Mucosa of rectum (tissue), 2 donors: Measurements from ENCODE around the gene TRNP1.

Experiments
- H3K27ac ChIP-seq, 2 donors: one replicate each; pipeline ENCODE4 v1.7.0; 2013; ENCODE audit warnings: inconsistent platforms in 2 of 2, low read depth in 2 of 2, low read length in 2 of 2
- H3K27me3 ChIP-seq, 2 donors: one replicate each; pipeline ENCODE4 v1.7.0; 2013; ENCODE audit warnings: low read length in 2 of 2; ENCODE audit not compliant: control insufficient read depth in 2 of 2, insufficient read depth in 2 of 2
- H3K36me3 ChIP-seq, 2 donors: one replicate each; pipeline ENCODE4 v1.7.0; 2013; ENCODE audit warnings: low read length in 2 of 2; ENCODE audit not compliant: control insufficient read depth in 2 of 2, insufficient read depth in 2 of 2
- H3K4me1 ChIP-seq, 2 donors: one replicate each; pipeline ENCODE4 v1.7.0; 2013; ENCODE audit warnings: low read length in 2 of 2, mild to moderate bottlenecking in 1 of 2; ENCODE audit not compliant: control insufficient read depth in 2 of 2, insufficient read depth in 2 of 2
- H3K4me3 ChIP-seq, 2 donors: one replicate each; pipeline ENCODE4 v1.7.0; 2013; ENCODE audit warnings: low read length in 2 of 2
- H3K9ac ChIP-seq, 2 donors: one replicate each; pipeline ENCODE4 v1.7.0; 2013; ENCODE audit warnings: low read length in 2 of 2, low read depth in 1 of 2, mild to moderate bottlenecking in 1 of 2
- H3K9me3 ChIP-seq, 2 donors: one replicate each; pipeline ENCODE4 v1.7.0; 2013; ENCODE audit warnings: low read length in 2 of 2; ENCODE audit not compliant: control insufficient read depth in 2 of 2
- donor health status: healthy.
- donor health status: Normal muscosa, but diverticular disease.

TRNP1 gene

GRCh38 chr1:27037518-27037917, 44.0 kb downstream of the TRNP1 start:
- Histone ChIP-seq H3K27ac (no peak overlapping the region), H3K4me3 (no peak overlapping the region), H3K9ac (no peak overlapping the region)

DNA sequence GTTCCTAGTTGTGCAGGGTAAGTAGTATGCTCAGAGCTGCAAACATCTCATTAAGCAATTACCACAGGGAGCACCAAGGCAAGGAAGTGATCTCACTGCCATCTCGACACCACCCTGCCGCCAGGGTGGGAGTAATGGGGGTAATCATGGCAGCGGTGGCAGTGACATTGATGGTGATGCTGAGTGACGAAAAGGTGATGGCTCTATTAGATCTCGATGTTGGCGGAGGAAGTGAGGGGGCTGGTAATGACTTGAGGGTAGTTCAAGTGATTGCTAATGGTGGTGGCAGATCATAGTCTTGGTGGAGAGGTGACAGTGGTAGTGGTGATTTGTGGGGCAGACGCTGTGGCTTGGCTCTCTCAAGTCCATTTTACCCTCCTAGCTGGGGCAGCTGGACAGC, 44.5 kb downstream of the TRNP1 start:
- no peak overlapping the region for H3K27ac ChIP-seq
- no peaks in the 10 kb centered on the region for H3K9me3 ChIP-seq
- H3K9ac ChIP-seq, result no peak overlapping the region
- no peak overlapping the region for H3K4me3 ChIP-seq
- peaks cover 5 to 15% of the 10 kb centered on the region in 2 donors for H3K4me1 ChIP-seq
- H3K27me3 ChIP-seq, result no peaks in the 10 kb centered on the region
- H3K36me3 ChIP-seq, result no peaks in the 10 kb centered on the region

More at GRCh38 chr1:27037518-27037917, 44.0 kb downstream of the TRNP1 start:
- Histone ChIP-seq H3K9me3 (no peaks in the 10 kb centered on the region), H3K36me3 (no peaks in the 10 kb centered on the region), H3K4me1 (peaks cover 5 to 15% of the 10 kb centered on the region in 2 donors), H3K27me3 (no peaks in the 10 kb centered on the region)

- no peak overlapping the region for H3K4me3 ChIP-seq
- peaks cover 0 to 9% of the 10 kb centered on the region in 2 donors for H3K4me1 ChIP-seq
- no peaks in the 10 kb centered on the region for H3K36me3 ChIP-seq
- H3K9ac ChIP-seq, result no peak overlapping the region
- no peaks in the 10 kb centered on the region for H3K27me3 ChIP-seq
- H3K9me3 ChIP-seq, result no peaks in the 10 kb centered on the region
- no peak overlapping the region for H3K27ac ChIP-seq
These were observed 49.2 kb downstream of the TRNP1 start for GRCh38 chr1:27042670-27043069.

DNA sequence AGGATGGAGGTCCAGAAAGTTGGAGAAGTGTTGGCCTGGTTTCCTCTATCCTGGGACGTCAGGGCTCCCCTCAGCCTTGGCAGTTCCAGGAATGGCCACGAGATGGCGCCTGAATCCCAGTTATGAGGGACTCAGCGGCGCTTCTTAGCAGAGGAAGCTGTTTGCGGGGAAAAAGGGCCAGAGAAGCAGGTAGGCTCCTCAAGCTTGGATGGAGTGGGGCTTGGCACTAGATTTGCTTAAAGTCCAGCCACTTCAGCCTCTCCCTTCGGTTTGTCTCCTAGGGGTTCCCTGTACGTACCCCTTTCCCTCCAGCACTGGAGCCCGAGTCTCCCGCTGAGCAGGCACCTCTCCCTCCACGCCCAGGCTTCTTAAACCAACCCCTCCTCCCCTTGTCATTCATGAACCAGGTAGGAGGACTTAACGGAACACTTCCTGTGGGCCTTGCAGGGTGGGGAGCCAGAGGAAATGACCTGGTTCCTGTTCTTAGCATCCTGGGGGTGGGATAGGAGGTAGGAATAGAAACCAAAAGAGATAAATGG, 51.2 kb downstream of the TRNP1 start:
- H3K27ac ChIP-seq, result no peak overlapping the region
- no peaks in the 10 kb centered on the region for H3K36me3 ChIP-seq
- H3K4me1 ChIP-seq, result peaks cover 0 to 9% of the 10 kb centered on the region in 2 donors
- peak overlapping the region in 1 of 2 donors; percentile 8 for H3K9ac ChIP-seq
- H3K9me3 ChIP-seq, result no peaks in the 10 kb centered on the region
- no peaks in the 10 kb centered on the region for H3K27me3 ChIP-seq
- peak overlapping the region; percentile 1 to 46 for H3K4me3 ChIP-seq

GRCh38 chr1:27045973-27046558, 52.6 kb downstream of the TRNP1 start:
- H3K4me3 ChIP-seq, result no peak overlapping the region
- no peak overlapping the region for H3K9ac ChIP-seq
- no peak overlapping the region for H3K27ac ChIP-seq
- H3K4me1 ChIP-seq, result peaks cover 0 to 9% of the 10 kb centered on the region in 2 donors
- no peaks in the 10 kb centered on the region for H3K36me3 ChIP-seq
- no peaks in the 10 kb centered on the region for H3K9me3 ChIP-seq
- no peaks in the 10 kb centered on the region for H3K27me3 ChIP-seq

GRCh38 chr1:27047914-27048313, 54.4 kb downstream of the TRNP1 start:
- no peak overlapping the region for H3K9ac ChIP-seq
- H3K4me1 ChIP-seq, result peaks cover 0 to 9% of the 10 kb centered on the region in 2 donors
- no peaks in the 10 kb centered on the region for H3K9me3 ChIP-seq
- no peaks in the 10 kb centered on the region for H3K36me3 ChIP-seq
- no peak overlapping the region for H3K27ac ChIP-seq
- no peak overlapping the region for H3K4me3 ChIP-seq
- no peaks in the 10 kb centered on the region for H3K27me3 ChIP-seq

GRCh38 chr1:27049100-27049499, 55.6 kb downstream of the TRNP1 start:
- no peak overlapping the region for H3K9ac ChIP-seq
- H3K27ac ChIP-seq, result no peak overlapping the region
- no peaks in the 10 kb centered on the region for H3K36me3 ChIP-seq
- no peak overlapping the region for H3K4me3 ChIP-seq
- H3K4me1 ChIP-seq, result peaks cover 0 to 9% of the 10 kb centered on the region in 2 donors
- H3K9me3 ChIP-seq, result no peaks in the 10 kb centered on the region
- no peaks in the 10 kb centered on the region for H3K27me3 ChIP-seq

DNA sequence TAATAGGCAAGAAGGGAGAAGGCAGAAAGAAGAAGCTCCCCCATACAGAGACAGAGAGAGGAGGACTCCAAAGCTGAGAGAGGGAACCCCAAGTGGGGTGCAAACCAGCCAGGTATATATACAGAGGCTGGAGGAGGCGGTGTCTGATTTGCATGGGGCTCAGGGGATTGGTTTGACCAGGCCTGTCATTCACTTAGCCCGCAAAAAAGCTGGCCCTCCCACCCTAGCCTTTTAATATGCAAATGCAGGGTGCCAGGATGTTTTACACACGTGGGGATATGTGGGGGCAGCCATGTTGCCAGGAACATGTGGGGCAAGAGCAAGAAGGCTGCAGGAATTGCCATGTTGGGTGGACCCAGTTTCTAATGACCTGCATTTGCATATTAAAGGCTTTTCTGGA, 56.1 kb downstream of the TRNP1 start:
- Histone ChIP-seq H3K9ac (no peak overlapping the region), H3K4me3 (no peak overlapping the region), H3K36me3 (no peaks in the 10 kb centered on the region), H3K27ac (no peak overlapping the region), H3K4me1 (peaks cover 0 to 7% of the 10 kb centered on the region in 2 donors), H3K9me3 (no peaks in the 10 kb centered on the region), H3K27me3 (no peaks in the 10 kb centered on the region)
